GM12892 (cell line): ENCODE results near the gene SLC35F1.

Source experiments
- POLR2A ChIP-seq: IDR thresholded peaks from 2 replicates; pipeline ENCODE4 v1.6.1; 2011; ENCODE audit warnings: low read depth, low read length, control low read depth
- TAF1 ChIP-seq: IDR thresholded peaks from 2 replicates; pipeline ENCODE4 v1.6.1; 2011; ENCODE audit warnings: low read depth, mild to moderate bottlenecking, control low read depth, low read length, borderline replicate concordance

DNA sequence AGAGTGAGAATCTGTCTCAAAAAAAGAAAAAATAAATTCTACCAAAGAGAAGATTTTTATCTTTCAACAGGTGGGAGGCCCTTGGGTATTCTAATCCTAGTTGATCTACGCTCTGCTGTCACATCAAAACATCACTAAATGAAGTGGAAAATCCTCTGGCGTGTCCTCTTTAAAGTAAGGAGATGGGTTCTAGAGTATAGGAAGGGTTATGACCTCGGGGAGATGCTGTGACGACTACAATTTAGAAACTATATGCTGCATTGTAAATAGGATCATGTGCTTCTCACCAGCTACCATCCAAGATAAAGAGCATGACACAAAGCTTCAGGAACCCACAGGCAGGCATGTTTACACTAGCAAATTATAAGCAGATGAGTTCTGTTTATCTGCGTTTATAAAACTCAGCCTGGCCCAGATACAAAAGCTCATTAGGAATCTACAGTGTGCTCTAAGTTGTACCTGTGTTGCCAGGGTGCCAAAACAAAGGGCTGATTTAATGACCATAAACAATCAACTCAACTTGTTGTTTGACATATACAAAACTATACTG lies 443.9 kb downstream of the SLC35F1 start:
- no peak for TF ChIP-seq POLR2A
- no peak for TF ChIP-seq TAF1
